NCI-H226 (cell line): ENCODE measurements around the gene NR4A3.
"Not testable (repeated sequence)": the region's sequence is repeated elsewhere in the genome, so short reads cannot be mapped to it uniquely, and the experiment has no call there.

Experiments
- DNase-seq: peaks from one replicate; pipeline ENCODE4 v3.0.0-alpha.2; 2015

Gene NR4A3

DNA sequence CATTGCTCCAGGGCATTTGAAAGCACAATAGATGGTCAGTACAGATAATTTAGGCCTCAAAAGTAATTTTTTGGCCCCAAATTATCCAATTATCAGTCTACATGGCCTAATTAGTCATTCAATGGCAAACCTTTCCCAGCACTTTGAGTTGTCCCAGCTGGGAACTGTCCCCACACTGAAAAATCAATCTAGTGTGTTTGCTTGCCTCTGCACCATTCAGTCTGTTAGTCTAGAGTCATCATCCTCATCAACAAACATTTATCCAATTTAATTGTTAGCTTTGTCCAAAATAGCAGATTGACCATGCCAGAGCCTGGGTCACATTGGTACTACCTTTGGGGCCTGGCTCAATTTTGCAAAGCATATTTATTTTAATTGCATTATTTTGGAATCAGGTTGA lies 13.9 kb downstream of the NR4A3 start:
- DNase-seq: no peak

DNA sequence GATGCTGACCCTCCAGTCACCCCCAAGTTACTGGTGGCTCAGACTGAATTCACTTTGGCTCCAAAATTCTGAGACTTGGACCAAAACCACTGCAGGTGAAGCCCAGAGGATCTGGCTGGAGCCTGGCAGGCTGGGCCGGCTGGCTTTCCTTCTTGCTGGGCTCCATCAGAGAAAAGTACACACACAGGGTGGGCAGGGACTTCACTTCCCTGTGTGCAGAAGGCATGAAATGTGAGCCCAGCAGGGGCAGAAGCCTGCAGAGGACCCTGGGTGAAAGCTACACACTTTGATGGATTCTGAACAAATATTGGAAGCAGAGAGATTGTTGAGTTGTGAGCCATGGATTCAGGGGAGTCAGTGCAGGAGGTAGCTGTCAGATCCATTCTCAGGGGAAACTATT lies 18.4 kb downstream of the NR4A3 start:
- DNase-seq: no peak

DNA sequence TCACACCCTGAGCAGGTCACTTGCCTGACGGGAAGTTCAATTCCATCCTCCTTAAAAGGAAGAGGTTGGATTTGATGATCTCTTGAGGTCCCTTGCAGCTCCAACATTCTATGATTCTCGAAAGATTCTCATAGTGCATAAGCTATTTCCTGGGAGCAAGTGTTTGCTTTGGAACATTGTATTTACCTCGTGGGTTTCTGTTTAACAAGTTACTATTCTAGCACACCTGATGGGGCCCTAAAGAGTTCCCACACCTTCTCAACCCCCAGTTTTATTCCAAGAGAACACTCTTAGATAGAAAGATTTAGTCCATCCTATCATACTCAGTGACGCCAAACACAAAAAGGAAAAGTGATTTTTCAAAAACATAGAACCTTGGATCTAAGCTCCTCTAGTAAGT lies 23.4 kb downstream of the NR4A3 start:
- DNase-seq: no peak

DNA sequence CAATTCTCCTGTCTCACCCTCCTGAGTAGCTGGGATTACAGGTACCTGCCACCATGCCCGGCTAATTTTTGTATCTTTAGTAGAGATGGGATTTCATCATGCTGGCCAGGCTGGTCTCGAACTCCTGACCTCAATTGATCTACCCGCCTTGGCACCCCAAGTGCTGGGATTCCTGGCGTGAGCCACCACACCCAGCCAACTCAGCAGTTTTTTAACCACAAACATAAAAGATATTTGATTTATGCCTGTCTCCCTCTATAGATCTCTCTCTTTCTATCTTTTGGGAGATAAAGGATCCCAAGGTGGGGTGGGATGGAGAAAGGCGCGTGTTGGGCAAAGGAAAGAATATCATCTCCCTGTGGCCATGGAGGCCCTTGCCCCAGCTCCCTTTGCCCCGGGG lies 26.8 kb downstream of the NR4A3 start:
- DNase-seq: no peak

DNA sequence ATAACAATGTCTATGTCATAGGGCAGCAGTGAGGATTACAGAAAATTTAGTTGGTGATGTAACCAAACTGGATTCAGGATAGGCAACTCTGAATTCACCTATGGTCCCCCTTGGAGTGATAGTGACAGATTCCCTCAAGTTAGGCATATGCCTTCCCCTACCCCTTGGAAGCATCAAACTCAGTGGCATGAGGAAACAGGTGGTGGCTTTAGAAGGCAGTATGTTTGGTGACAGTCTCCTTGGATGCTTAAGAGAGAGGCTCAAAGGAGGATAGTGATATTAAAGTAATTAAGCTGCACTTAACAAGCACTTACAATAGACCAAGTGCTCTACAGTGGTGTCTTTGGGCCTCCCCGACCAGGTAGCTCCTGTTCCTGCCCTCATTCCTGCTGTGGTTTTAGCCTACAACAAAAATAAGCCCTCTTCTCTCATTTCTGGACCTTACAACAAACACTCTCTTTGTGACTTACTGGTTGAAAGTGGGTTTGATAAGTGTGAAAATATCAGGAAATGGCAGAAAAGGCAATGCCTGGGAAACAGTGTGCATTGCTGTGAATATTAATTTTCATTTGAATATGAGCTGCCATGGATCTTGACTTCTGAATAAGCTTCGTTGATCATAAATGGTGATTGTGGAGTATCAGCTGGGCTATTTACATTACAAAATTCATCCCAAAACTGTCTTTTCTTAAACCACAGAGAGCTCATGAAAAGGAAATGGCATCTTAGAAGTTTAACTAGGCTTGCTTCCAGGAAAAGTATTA lies 29.2 kb downstream of the NR4A3 start:
- DNase-seq: no peak

DNA sequence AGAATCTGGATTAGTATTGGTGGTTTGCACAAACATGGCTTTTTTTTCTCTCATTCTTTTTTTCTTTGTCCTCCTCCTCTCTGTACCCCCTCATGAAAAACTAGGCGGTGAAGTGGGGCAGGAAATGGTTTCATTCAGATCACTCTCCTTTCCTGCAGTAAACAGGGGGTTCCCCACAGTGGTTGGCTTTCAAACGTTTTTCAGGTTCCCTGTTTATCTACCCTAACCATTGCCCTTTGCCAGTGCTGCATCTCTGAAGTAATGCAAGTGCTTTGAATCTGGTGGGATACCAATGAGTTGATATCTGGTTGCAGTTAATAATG lies 29.8 kb downstream of the NR4A3 start:
- no peak for DNase-seq

DNA sequence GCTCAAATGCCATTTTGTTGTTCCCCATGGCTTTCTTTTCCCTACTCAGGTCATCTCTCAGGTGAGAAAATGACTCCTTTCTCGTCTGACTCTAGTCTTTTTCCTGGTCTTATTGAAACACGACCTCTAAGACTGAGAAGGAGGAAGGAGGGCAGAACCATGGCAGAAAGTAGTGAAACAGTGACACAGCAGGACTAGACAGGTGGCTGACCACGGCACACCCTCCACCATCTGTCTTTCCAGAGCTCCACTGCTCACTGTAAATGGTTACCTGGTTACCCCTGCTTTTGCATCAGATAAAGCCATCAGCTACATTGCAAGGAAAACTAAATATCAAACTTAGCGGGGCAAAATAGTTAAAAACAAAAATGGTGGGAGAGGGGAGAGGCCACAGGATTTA lies 30.9 kb downstream of the NR4A3 start:
- no peak for DNase-seq

DNA sequence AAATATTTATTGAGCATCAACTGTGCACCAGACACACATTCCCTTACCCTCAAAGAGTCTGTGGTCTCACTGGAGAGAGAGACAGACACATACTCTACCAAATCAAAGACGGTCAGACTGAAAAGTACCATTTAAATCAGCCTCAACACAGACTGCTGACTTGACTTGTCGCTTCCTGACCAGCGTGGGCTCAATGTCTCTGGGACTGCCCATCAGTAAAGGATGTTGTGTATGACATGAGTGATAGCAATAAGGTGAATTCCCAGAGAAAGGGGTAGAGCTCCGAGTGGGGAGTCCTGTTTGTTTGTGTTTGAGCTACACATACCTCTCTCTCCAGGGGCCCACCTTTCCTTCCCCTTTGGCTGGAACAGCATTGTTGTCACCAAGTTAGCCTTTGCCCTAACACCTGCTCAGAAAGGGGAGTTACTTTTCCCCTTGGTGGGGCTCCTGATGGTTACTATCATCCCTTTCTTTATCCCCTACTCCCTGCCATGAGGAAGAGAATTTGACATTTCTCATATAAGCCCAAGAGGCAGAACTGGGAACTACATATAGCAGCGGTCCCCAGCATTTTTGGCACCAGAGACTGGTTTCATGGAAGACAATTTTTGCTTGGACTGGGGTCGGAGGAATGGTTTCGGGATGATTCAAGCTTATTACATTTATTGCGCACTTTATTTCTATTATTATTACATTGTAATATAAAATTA lies 33.9 kb downstream of the NR4A3 start:
- DNase-seq: no peak

DNA sequence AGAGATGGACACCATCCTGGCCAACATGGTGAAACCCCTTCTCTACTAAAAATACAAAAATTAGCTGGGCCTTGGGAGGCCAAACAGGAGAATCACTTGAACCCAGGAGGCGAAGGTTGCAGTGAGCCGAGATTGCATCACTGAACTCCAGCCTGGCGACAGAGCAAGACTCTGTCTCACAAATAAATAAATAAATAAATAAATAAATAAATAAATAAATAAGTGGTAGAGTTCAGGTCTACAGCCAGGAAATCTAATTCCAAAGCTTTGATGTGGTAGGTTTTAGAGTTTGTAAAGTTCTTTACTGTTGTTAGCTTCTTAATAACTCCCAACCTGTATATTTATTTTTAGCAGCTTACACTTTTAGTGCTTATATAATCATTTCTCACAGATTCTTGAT lies 35.9 kb downstream of the NR4A3 start:
- not testable (repeated sequence) for DNase-seq

DNA sequence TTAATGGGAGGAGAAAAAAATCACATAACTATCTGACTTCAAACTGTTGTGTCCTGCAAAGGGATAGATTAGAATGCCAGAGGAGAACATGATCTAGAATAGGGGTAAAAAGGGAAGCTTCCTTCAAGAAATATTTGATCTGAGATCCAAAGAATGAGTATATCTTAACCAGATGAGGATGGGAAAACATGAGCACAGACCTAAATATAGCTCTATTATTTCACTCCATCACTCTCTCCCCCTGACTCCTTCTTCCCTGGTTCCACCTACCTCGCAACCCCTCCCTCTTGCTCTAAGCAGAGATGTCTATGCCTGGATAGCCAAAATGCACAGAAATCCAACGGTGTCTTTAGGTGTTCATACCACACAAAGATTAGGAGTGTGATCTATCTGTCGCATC lies 36.4 kb downstream of the NR4A3 start:
- DNase-seq: no peak

DNA sequence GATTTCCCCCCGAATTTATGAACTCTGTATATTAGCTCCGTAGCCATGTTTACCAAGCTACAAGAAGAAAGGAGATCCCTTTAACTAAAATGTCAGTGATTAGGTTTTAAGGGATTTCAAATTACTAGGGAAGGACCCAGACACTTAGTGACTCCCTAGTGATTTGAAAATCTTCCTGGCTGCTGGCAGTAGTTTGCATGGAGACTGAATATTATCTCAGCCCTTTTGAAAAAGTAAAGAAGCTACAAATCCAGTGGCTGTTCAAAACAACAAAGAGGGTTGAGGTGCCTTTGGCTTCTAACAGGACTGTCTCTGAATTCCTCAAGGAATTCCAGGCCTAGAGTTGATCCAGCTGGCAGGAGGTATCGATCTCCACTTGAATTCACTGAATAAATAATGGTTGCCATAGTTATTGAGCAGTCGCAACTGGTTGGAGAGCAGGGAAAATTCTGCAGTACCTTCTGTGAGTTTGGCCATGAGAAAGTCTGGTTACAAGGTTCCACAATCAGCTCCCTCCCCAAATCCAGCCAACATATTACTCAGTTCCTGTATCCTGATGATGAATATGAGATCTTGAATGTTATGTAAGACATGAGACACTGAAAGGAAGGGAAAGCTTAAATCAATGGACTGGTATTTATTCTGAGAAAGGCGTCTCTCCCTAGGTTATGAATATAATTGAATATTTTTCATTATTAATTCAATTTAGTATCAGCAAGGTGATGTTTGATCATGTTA lies 37.7 kb downstream of the NR4A3 start:
- no peak for DNase-seq

DNA sequence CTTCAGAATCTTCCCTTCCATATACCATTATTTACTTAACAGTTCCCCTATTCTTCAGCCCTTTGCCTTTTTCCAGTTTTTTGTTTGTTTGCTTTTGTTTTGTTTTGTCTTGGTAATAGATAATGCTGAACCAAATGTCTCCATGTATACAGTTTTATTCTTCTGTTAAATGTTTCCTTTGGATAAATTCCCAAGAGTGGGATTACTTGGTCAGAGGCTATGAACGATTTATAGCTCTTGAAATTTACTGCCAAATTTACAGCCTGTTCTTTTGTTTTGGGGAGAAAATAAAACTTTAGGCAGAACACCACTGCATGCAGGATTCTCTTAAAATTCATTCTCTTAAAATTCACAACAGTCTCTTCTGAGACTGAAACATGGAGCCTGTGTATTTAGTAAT lies 38.6 kb downstream of the NR4A3 start:
- DNase-seq: no peak

DNA sequence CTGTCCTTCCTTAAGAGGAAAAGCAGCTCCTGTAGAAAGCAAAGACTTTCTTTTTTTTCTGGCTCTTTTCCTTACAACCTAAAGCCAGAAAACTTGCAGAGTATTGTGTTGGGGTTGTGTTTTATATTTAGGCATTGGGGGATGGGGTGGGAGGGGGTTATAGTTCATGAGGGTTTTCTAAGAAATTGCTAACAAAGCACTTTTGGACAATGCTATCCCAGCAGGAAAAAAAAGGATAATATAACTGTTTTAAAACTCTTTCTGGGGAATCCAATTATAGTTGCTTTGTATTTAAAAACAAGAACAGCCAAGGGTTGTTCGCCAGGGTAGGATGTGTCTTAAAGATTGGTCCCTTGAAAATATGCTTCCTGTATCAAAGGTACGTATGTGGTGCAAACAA lies 42.3 kb downstream of the NR4A3 start:
- DNase-seq: no peak

DNA sequence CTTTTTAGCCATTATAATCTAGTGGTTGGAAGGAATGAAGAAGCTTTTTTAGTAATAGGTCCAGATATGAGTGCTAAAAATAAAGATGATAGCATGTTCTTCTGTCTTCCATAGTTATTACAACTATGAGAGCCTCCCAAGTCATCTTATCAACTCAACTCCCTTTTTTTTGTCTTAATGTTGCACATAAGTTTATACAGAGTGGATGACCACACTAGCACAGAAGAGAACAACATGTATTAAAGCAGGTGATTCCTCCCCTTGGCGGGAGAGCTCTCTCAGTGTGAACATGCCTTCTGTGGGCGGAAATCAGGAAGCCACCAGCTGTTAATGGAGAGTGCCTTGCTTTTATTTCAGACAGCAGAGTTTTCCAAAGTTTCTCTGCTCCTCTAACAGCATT lies 44.7 kb downstream of the NR4A3 start:
- no peak for DNase-seq

DNA sequence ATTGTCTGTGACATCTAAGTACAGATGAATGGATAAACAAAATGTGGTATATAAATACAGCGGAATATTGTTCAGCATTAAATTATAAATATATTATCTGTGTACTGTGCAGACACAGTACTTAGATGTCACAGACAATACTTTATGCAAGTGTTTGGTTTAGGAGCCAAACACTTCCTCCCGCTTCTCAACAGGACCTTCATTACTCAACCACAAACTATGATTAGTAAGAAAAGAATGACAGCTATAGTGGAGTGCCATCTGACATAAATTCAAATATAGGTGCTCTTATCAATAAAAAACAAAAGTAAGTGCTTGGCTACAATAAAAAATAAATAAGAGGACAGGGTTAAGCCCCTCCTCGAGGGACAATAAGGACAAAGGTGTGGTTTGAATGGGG lies 45.9 kb downstream of the NR4A3 start:
- no peak for DNase-seq

DNA sequence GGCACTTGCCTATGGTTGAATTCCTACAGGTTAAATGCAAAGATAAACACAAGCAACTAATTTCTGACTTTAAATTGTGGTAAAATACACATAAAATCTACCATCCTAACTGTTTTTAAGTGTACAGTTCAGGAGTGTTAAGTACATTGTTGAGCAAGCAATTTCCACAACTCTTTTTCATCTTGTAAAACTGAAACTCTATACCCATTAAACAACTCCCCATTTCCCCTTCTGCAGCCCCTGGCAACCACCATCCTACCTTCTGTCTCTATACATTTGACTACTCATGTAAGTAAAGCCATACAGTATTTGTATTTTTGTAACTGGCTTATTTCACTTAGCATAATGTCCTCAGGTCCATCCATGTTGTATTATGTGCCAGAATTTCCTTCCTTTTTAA lies 46.3 kb downstream of the NR4A3 start:
- DNase-seq: no peak

DNA sequence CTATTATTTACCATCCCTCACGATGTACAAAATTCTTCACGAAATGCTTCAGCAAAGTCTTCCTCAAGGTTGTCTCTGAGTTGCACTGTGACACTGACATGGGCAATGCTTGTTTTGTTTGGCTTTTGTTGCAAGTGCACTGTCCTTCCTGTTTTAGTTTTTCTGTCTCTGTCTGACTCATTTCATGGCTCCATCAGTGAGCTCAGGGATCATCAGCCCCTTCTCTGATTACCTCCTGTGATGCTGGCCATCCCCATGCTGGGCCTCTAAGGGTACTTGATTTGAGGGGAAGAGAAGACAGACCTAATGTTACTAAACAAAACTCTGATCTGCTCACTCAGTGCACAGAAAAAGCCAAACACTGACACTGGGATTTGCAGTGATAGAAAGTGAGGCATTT lies 47.2 kb downstream of the NR4A3 start:
- no peak for DNase-seq

DNA sequence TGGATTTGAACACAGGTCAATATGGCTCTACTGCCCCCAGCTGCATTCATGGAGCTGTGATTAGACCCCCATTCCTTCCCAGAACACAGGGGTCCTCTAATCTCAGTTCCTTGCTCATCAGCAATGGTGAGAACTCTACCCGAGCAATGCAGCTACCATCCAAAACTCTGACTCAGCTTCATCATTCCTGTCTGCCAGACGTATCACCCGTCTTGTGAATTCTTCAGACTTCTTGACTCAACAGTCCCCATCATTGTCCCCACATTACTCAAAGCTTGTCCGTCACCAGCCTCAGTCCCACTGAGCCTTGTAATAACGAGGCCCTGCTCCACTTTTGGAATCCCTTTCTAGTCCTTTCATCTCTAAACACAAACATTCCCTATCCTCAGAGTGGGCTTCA lies 48.4 kb downstream of the NR4A3 start:
- no peak for DNase-seq

DNA sequence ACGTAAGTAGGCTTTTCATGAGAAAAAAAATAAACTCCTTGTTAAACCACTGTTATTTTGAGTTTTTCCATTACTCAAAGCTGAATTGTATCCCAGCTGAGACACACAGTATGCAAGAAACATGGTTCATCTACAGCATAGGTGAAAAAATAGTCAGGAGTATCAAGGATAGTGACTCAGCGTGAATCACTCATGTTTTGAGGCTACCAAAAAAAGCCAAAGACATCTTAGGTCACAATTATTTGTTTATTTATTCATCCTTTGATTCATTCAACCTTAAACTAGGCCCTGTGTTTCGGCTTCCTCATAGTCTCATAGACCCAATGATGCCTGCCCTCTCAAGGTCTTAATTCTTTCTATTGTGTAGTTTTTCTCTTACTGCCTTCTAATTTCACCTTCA lies 51.8 kb downstream of the NR4A3 start:
- DNase-seq: peak; percentile 37

DNA sequence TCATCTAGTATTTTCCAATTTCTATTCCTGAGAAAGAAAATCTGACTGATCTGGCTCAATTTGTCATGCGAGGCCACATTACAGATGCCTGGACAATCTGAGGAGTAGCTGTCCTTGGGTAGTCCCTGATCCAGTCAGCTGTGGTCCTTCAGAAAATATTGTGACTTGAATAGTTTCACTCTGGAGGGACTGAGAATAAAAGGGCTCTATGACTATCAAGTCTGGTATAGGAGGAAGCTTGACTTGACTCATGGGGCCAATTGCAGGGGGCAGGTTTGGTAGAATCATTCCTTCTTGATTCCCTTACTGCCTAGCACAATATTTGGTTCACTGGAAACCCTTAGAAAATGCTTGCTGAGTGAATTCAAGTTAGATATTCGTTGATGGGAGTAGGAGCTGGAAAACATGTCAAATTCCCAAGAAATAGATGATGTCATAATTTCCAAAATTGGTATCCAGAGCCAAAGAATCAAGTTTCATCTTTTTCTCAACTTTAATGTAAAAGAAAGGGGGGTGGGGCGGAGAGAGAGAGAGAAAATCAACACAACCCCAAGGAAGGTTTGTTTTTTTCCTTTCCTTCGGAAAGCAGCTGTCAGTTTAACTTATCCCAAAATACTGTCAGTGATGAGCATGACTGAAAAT lies 52.4 kb downstream of the NR4A3 start:
- no peak for DNase-seq

DNA sequence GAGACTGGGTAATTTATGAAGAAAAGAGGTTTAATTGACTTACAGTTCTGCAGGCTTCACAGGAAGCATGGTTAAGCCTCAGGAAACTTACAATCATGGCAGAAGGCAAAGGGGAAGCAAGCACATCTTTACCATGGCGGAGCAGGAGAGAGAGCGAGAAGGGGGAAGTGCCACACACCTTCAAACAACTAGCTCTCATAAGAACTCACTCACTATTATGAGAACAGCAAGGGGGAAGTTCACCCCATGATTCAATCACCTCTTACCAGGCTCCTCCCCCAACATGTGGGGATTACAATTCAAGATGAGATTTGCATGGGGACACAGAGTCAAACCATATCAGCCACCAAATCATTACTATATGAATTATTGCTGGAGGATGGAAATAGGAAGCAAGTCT lies 54.5 kb downstream of the NR4A3 start:
- no peak for DNase-seq

DNA sequence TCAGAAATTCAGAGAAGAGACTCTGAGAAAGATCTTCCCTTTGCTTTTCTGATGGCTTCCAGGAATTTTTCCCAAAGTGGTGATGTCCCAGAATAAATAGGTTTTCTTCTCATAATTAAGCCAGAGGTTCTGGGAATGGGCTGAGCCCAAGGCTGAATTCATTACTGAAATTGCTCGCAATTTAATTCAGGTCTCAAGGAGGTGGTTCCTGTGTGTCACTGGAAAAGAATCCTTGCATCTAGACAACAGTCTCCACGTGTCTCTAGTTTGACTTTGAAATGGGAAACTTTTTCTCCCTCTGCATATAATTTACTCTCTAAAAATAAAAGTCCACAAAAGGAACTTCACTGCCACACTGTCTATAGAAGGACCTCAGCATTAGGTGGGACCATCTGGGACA lies 57.0 kb downstream of the NR4A3 start:
- DNase-seq: no peak

DNA sequence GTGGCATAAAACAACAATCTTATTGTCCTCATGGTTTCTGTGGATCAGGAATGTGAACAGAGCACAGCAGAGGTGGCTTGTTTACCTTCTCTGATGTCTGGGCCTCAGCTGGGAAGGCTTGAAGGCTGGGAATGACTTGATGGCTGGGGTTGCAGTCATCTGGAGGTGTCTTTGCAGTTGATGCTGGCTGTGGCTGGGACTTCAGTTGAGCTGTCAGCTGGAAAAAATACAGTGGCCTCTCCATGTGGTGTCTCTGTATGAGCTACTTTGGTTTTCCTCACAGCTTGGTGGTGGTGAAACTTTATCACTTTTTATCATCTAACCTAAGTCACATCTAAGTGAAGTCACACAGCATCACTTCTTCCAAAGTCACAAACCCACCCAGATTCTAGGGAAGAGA lies 60.1 kb downstream of the NR4A3 start:
- no peak for DNase-seq

DNA sequence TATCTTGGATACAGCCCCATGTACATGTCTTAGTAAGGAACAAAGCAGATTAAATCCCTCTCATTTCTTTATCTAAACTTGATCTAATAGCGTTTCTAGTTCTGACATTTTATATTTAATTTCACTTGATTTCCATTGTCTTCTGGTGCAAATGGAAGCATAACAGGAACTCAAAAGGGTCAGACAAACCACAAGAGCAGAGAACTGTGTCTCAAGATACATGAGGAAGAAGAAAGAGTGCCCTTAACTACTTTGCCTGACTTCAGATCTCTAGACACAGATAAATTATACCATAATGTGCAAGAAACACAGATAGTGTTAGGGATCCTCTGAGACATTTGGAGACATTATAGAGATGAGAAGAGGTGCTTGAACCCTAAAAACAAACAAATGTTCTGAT lies 64.1 kb downstream of the NR4A3 start:
- no peak for DNase-seq
